SK-N-SH (cell line): ENCODE data around the gene TMEM232.

Experiments used
- CHD2 ChIP-seq: fragments of 150-350 bp; IDR thresholded peaks from 2 replicates; pipeline ENCODE4 v1.6.1; 2018; ENCODE audit warnings: low read length; ENCODE audit not compliant: partially characterized antibody
- CTCF ChIP-seq: fragments of 200-600 bp; sonication (generic); IDR thresholded peaks from 2 replicates; pipeline ENCODE4 v1.6.1; 2017; ENCODE audit warnings: antibody characterized with exemption, mild to moderate bottlenecking, moderate library complexity
- EP300 ChIP-seq, 2 experiments: IDR thresholded peaks; 2 replicates each; pipeline versions ENCODE4 v1.4.0 to v1.6.1; 2012; ENCODE audit warnings: borderline replicate concordance in 1 of 2, low read depth in 1 of 2, low read length in 1 of 2
- GABPA ChIP-seq: IDR thresholded peaks from 2 replicates; pipeline ENCODE4 v1.4.0; 2012; ENCODE audit warnings: low read depth, mild to moderate bottlenecking
- RCOR1 ChIP-seq: fragments of 150-350 bp; IDR thresholded peaks from 2 replicates; pipeline ENCODE4 v1.6.1; 2017; ENCODE audit warnings: antibody characterized with exemption, low read length
- TAF1 ChIP-seq: IDR thresholded peaks from 2 replicates; pipeline ENCODE4 v1.6.1; 2012; ENCODE audit warnings: low read depth, mild to moderate bottlenecking, low read length, moderate library complexity, borderline replicate concordance

GRCh38 chr5:110431603-110432002, 294.9 kb downstream of the TMEM232 start:
- TF ChIP-seq GABPA (no peak), CTCF (no peak), EP300 (IDR thresholded peaks at IDR 0.05; ENCODE audit: borderline replicate concordance in 1 of 2, low read depth in 1 of 2, low read length in 1 of 2) (no peak), CHD2 (no peak), TAF1 (no peak), RCOR1 (no peak)
